Fibroblast of peridontal ligament (primary cell): ENCODE measurements around the gene ZNF296.

ENCODE experiments used
- DNase-seq: peaks from one replicate; pipeline ENCODE4 v3.0.0-alpha.2; 2010; ENCODE audit errors: extremely low read depth

The ZNF296 gene

GRCh38 chr19:45103508-45104319, 27.4 kb upstream of the ZNF296 start:
- DNase-seq = no peak

- no peak for DNase-seq
Observed at GRCh38 chr19:45103156-45103507, 26.9 kb upstream of the ZNF296 start.

GRCh38 chr19:45102481-45102880, 26.2 kb upstream of the ZNF296 start:
- DNase-seq = no peak

- DNase-seq = no peak
Observed at GRCh38 chr19:45101806-45102205, 25.5 kb upstream of the ZNF296 start.

GRCh38 chr19:45100846-45101252, 24.6 kb upstream of the ZNF296 start:
- DNase-seq = no peak

- no peak for DNase-seq
Observed at GRCh38 chr19:45100201-45100600, 23.9 kb upstream of the ZNF296 start.

GRCh38 chr19:45099467-45100191, 23.4 kb upstream of the ZNF296 start:
- no peak for DNase-seq

- peak; percentile 55 for DNase-seq
Observed at GRCh38 chr19:45098521-45099466, 22.5 kb upstream of the ZNF296 start.

- peak; percentile 89 for DNase-seq
Observed at GRCh38 chr19:45097776-45098520, 21.7 kb upstream of the ZNF296 start.

GRCh38 chr19:45097450-45097775, 21.1 kb upstream of the ZNF296 start:
- no peak for DNase-seq

- no peak for DNase-seq
Observed at GRCh38 chr19:45096700-45097099, 20.4 kb upstream of the ZNF296 start.

- DNase-seq = no peak
Observed at GRCh38 chr19:45095496-45096413, 19.5 kb upstream of the ZNF296 start.

- no peak for DNase-seq
Observed at GRCh38 chr19:45094707-45095106, 18.4 kb upstream of the ZNF296 start.

GRCh38 chr19:45094137-45094536, 17.9 kb upstream of the ZNF296 start:
- no peak for DNase-seq

- DNase-seq = peak; percentile 98
Observed at GRCh38 chr19:45092747-45093678, 16.7 kb upstream of the ZNF296 start, which contains the start of gene PPP1R37. TSS of gene PPP1R37 (plus strand) at chr19:45093179. CDS start at chr19:45093326, 147 bp downstream.

- DNase-seq = peak; percentile 99
Observed at GRCh38 chr19:45091031-45091923, 15.0 kb upstream of the ZNF296 start.

GRCh38 chr19:45090606-45091005, 14.3 kb upstream of the ZNF296 start:
- DNase-seq = no peak

- DNase-seq = no peak
Observed at GRCh38 chr19:45090034-45090433, 13.8 kb upstream of the ZNF296 start.
